Calu3 (cell line): ENCODE results near the gene ZDHHC19. TPM values are rescaled to one million over a fixed set of nuclear protein-coding genes. Genes with fewer than 3 reads are reported as not detected.
"Not testable (repeated sequence)": the region's sequence is repeated elsewhere in the genome, so short reads cannot be mapped to it uniquely, and the experiment has no call there.

Experiments
- BruUV-seq: library from RNA; stranded (reverse); fragments of 400-500 nt; replicated peaks from 2 replicates; lab custom pipeline; 2021; lab: Mats Ljungman, UMichigan
- CTCF ChIA-PET: fragments of 300-600 bp; sonication (Branson Sonifier 250); formaldehyde crosslinking; loops from one replicate; lab custom pipeline; 2022; ENCODE audit warnings: antibody characterized with exemption; lab: Charles Lee
- DNase-seq: peaks from one replicate; pipeline ENCODE4 v3.0.0; 2022
- H3K27ac Mint-ChIP-seq: one replicate; pipeline ENCODE4 v1.8.0; 2022; ENCODE audit warnings: mixed read lengths; ENCODE audit not compliant: unreplicated experiment
- H3K27me3 Mint-ChIP-seq: one replicate; pipeline ENCODE4 v1.8.0; 2022; ENCODE audit warnings: mixed read lengths; ENCODE audit not compliant: unreplicated experiment
- H3K36me3 Mint-ChIP-seq: one replicate; pipeline ENCODE4 v1.8.0; 2022; ENCODE audit warnings: mild to moderate bottlenecking, moderate library complexity, mixed read lengths; ENCODE audit not compliant: insufficient read depth, unreplicated experiment
- H3K4me1 Mint-ChIP-seq: one replicate; pipeline ENCODE4 v1.8.0; 2022; ENCODE audit warnings: mild to moderate bottlenecking, low read depth, mixed read lengths; ENCODE audit not compliant: unreplicated experiment
- H3K4me3 Mint-ChIP-seq: one replicate; pipeline ENCODE4 v1.8.0; 2022; ENCODE audit warnings: mild to moderate bottlenecking, low read depth, moderate library complexity, mixed read lengths; ENCODE audit not compliant: unreplicated experiment
- H3K9me3 Mint-ChIP-seq: one replicate; pipeline ENCODE4 v1.8.0; 2022; ENCODE audit warnings: low read depth, mixed read lengths; ENCODE audit not compliant: unreplicated experiment
- intact Hi-C: fragments of 100-400 bp; cut with micrococcal nuclease; formaldehyde crosslinking; loops from one replicate; pipeline ENCODE4 v1.10.0; 2022; ENCODE audit not compliant: unreplicated experiment
- total RNA-seq: library from RNA; stranded (reverse); gene quantifications from 2 replicates; pipeline ENCODE4 v1.2.3, GENCODE V29; 2022
- TF ChIP-seq, protein P1 (sequence below): fragments of 200-600 bp; IDR thresholded peaks from one replicate; pipeline ENCODE4 v1.8.0; 2022; ENCODE audit warnings: antibody characterized with exemption; ENCODE audit not compliant: unreplicated experiment

ZDHHC19 gene
- total RNA-seq, 1 experiment from 2014 or later, result not detected

DNA sequence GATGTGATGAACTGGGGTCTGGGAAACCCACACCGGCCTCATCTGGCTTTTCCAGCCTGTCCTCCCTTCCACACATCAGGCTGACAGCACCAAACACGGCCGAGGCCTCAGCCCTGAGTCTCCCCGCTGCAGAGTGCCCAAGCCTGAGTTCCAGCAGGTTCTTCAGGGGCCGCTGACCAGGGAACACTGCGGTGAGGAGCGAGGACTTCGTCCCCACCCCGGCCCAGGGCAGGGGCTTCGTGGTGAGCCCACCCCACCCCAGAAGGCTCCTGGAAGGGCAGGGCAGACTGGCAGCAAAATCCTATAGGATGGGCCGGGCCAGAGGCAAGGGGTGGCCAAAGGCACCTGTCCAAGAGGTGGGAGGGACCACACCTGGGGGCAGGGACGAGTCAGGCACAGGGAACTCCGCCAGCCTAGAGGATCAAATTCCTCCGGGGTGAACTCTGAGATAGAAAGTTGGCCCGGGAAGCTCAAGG is 4.9 kb upstream of the ZDHHC19 start, which contains the start of gene SLC51A:
Gene SLC51A, plus strand, starts transcription at position 446 of the 476 bp plus-strand sequence. CDS start 179 bp downstream, outside the sequence.
- no TSS peak for BruUV-seq
- no peak within 1 kb of the TSS for H3K27ac Mint-ChIP-seq
- intact Hi-C loops, result no loop called here
- H3K4me3 Mint-ChIP-seq, result peak within 1 kb of the TSS; percentile 33
- DNase-seq, result peak; percentile 41
- TF ChIP-seq, protein P1, sequence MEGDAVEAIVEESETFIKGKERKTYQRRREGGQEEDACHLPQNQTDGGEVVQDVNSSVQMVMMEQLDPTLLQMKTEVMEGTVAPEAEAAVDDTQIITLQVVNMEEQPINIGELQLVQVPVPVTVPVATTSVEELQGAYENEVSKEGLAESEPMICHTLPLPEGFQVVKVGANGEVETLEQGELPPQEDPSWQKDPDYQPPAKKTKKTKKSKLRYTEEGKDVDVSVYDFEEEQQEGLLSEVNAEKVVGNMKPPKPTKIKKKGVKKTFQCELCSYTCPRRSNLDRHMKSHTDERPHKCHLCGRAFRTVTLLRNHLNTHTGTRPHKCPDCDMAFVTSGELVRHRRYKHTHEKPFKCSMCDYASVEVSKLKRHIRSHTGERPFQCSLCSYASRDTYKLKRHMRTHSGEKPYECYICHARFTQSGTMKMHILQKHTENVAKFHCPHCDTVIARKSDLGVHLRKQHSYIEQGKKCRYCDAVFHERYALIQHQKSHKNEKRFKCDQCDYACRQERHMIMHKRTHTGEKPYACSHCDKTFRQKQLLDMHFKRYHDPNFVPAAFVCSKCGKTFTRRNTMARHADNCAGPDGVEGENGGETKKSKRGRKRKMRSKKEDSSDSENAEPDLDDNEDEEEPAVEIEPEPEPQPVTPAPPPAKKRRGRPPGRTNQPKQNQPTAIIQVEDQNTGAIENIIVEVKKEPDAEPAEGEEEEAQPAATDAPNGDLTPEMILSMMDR, result no peak
- no peaks in the 10 kb centered on the region for H3K36me3 Mint-ChIP-seq
- CTCF ChIA-PET, result no interaction called here
- no peaks in the 10 kb centered on the region for H3K9me3 Mint-ChIP-seq
- H3K4me1 Mint-ChIP-seq, result no peaks in the 10 kb centered on the region
- H3K27me3 Mint-ChIP-seq, result peaks cover 63% of the 10 kb centered on the region

DNA sequence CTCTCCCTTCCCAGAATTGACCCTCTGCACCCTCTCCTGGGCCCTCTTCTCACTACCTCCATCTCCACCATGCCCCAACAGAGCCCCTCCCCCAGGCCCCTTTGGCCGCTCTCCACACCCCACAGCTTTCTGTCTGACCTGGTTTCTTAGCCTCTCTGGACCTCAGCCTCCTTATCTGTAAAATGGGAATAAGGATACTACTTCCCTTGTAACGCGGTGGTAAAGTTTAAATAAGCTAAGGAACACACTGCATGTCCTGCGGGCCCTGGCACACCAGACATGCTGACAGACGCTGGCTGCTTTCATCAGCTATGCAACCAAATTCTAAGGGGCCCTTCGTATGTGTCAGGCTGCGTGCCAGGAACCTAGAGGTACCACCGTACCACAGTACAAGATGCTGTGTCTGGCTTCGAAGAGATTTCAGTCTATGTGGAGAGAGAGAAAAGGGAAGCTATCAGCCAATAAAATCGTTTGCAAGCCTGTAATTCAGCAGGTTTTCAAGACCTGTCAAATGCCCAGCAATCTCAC is 4.4 kb upstream of the ZDHHC19 start:
- intact Hi-C loops, result no loop called here
- DNase-seq, result no peak
- peaks cover 68% of the 10 kb centered on the region for H3K27me3 Mint-ChIP-seq
- CTCF ChIA-PET, result interaction anchor here (0.6 kb wide), 1 partner anchor 15 kb away, joined by 3 read pairs; no protein-coding TSS in a partner anchor
- BruUV-seq, result no TSS peak
- H3K9me3 Mint-ChIP-seq, result no peaks in the 10 kb centered on the region
- H3K36me3 Mint-ChIP-seq, result no peaks in the 10 kb centered on the region
- H3K4me3 Mint-ChIP-seq, result no peak overlapping the region
- no peak overlapping the region for H3K27ac Mint-ChIP-seq
- H3K4me1 Mint-ChIP-seq, result no peaks in the 10 kb centered on the region
- TF ChIP-seq, protein P1, result no peak

DNA sequence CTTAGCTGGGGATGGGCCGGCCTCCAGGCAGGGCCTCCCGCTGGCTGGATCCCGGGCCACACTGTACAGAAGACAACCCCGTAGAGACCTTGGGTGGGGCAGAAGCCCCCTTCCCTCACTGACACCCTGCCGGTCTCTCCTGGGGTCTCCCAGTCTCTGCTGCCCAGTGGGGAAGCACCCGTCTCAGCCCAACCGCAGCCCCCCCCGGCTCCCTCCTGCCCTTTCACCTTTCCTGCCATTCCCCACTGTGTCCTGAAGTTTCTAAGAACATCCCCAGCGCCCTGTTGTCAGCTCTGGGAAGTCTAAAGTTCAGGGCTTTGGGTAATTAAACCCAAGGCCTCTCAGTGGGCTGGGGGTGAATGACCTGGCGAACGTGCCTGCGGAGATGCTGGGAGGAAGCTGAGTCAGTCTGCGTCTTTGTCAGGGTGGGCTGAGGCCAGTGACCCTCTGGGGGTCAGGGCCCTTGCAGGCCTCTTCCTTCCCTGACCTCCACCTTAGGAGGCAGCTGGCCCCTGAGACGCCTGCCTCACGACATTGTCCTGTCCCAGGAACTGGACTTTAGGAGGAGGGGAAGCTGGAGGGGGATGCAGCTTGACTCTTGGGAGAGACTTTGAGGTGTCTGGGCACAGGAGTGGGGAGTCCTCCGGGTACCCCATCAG is 3.7 kb upstream of the ZDHHC19 start:
- TF ChIP-seq, protein P1, result no peak
- no TSS peak for BruUV-seq
- H3K9me3 Mint-ChIP-seq, result no peaks in the 10 kb centered on the region
- H3K27me3 Mint-ChIP-seq, result peaks cover 69% of the 10 kb centered on the region
- CTCF ChIA-PET, result interaction anchor here (0.6 kb wide), 1 partner anchor 15 kb away, joined by 3 read pairs; no protein-coding TSS in a partner anchor
- intact Hi-C loops, result no loop called here
- H3K4me3 Mint-ChIP-seq, result no peak overlapping the region
- no peak for DNase-seq
- H3K4me1 Mint-ChIP-seq, result no peaks in the 10 kb centered on the region
- H3K27ac Mint-ChIP-seq, result no peak overlapping the region
- no peaks in the 10 kb centered on the region for H3K36me3 Mint-ChIP-seq

DNA sequence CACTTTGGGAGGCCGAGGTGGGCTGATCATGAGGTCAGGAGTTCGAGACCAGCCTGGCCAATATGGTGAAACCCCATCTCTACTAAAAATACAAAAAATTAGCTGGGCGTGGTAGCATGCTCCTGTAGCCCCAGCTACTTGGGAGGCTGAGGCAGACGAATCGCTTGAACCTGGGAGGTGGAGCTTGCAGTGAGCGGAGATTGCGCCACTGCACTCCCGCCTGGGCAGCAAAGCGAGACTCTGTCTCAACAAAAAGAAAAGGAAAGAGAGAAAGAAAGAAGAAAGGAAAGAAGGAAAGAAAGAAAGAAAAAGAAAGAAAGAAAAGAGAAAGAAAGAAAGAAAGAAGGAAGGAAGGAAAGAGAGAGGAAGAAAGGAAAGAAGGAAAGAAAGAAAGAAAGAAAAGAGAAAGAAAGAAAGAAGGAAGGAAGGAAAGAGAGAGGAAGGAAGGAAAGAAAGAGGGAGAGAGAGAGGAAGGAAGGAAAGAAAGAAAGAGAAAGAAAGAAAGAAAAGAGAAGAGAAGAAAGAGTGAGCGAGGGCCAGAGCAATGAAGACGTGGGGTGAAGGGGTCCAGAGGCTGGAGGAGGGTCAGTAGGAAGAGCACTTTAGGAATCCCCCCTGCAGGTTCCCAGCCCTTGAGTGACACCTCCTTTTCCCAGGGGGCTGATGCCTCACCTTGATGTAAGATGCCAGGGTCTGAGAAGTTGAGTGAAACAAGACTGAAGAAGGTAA is 1.1 kb downstream of the ZDHHC19 start:
- H3K27ac Mint-ChIP-seq, BruUV-seq, CTCF ChIA-PET, intact Hi-C loops, H3K36me3 Mint-ChIP-seq, DNase-seq, H3K9me3 Mint-ChIP-seq, H3K4me3 Mint-ChIP-seq, H3K4me1 Mint-ChIP-seq: not testable (repeated sequence)
- peaks cover 74% of the 10 kb centered on the region for H3K27me3 Mint-ChIP-seq
